Superior temporal gyrus (tissue), 1 donor: ENCODE results near the gene MIPEP.
"Not testable (repeated sequence)": the region's sequence is repeated elsewhere in the genome, so short reads cannot be mapped to it uniquely, and the experiment has no call there.

Source experiments
- DNase-seq: peaks from one replicate; pipeline ENCODE4 v3.0.0-alpha.2; 2016; ENCODE audit errors: extremely low spot score

MIPEP gene

GRCh38 chr13:23776698-23777574 is 112.3 kb downstream of the MIPEP start:
- no peak for DNase-seq

- no peak for DNase-seq
Observed at GRCh38 chr13:23772717-23773116, 116.5 kb downstream of the MIPEP start.

GRCh38 chr13:23771956-23772355 is 117.2 kb downstream of the MIPEP start:
- DNase-seq, result no peak

GRCh38 chr13:23771552-23771951 is 117.6 kb downstream of the MIPEP start:
- no peak for DNase-seq

GRCh38 chr13:23770973-23771372 is 118.2 kb downstream of the MIPEP start:
- no peak for DNase-seq

- no peak for DNase-seq
Observed at GRCh38 chr13:23770428-23770827, 118.8 kb downstream of the MIPEP start.

- DNase-seq, result no peak
Observed at GRCh38 chr13:23769401-23769800, 119.8 kb downstream of the MIPEP start.

- DNase-seq, result no peak
Observed at GRCh38 chr13:23767838-23768237, 121.4 kb downstream of the MIPEP start.

- no peak for DNase-seq
Observed at GRCh38 chr13:23766939-23767338, 122.3 kb downstream of the MIPEP start.

GRCh38 chr13:23766283-23766682 is 122.9 kb downstream of the MIPEP start:
- no peak for DNase-seq

GRCh38 chr13:23765531-23765930 is 123.7 kb downstream of the MIPEP start:
- DNase-seq, result no peak

GRCh38 chr13:23763318-23763717 is 125.9 kb downstream of the MIPEP start:
- no peak for DNase-seq

- DNase-seq, result not testable (repeated sequence)
Observed at GRCh38 chr13:23761760-23762159, 127.4 kb downstream of the MIPEP start.

GRCh38 chr13:23760000-23760399 is 129.2 kb downstream of the MIPEP start:
- DNase-seq, result no peak

- no peak for DNase-seq
Observed at GRCh38 chr13:23758798-23759527, 130.2 kb downstream of the MIPEP start.

- no peak for DNase-seq
Observed at GRCh38 chr13:23754997-23755396, 134.2 kb downstream of the MIPEP start.

- no peak for DNase-seq
Observed at GRCh38 chr13:23754506-23754905, 134.7 kb downstream of the MIPEP start.

- no peak for DNase-seq
Observed at GRCh38 chr13:23753458-23753857, 135.7 kb downstream of the MIPEP start.

GRCh38 chr13:23752111-23753001 is 136.8 kb downstream of the MIPEP start:
- no peak for DNase-seq

GRCh38 chr13:23751195-23751594 is 138.0 kb downstream of the MIPEP start:
- DNase-seq, result no peak

- DNase-seq, result no peak
Observed at GRCh38 chr13:23750383-23751121, 138.6 kb downstream of the MIPEP start.
